ENCODE data around the gene ZFR2. TPM values are rescaled to one million over a fixed set of nuclear protein-coding genes. Genes with fewer than 3 reads are reported as not detected.
A peak's percentile ranks its signal among the peaks of the same experiment; 100 is the strongest.

ZFR2 gene
- total and polyA plus RNA-seq, 10 of the 15 experiments (the other 5 are each of a cell fraction or from before 2014, with no cell fraction given), result 0.18 TPM; not detected in 9

DNA sequence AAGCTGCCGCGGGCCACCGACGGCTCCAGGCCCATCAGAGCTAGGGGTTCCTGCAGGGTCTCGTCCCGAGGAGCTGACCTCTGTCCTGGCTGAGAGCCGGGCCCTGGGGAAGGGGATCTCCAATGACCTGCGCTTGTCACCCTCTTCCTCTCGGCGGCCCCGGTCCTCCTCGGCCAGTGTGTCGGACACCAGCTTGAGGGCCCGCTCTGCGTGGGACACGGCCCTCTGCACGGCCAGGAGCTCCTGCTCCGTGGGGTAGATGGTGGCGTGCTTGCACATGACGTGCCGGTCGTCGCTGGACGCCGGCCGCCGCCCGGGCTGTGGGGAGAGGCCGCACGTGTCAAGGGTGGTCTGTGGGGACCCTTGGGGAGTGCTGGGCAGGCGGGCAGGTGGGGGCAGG is 49.9 kb downstream of the ZFR2 start:
- 66% methylated on average over 31 of the region's 31 CpGs for WGBS (ENCODE audit: insufficient coverage, insufficient replicate concordance, low lambda C conversion rate, missing lambda C conversion rate)
- intact Hi-C loops (cut with micrococcal nuclease; ENCODE audit: unreplicated experiment) (no loop called here), in situ Hi-C loops (cut with MboI) (no loop called here)
- no peaks in the 10 kb centered on the region for H4K20me1 ChIP-seq (ENCODE audit: control insufficient read depth, insufficient read depth)
- H3K4me1 ChIP-seq (ENCODE audit: control insufficient read depth, insufficient read depth, low read length), result no peaks in the 10 kb centered on the region
- H3K79me2 ChIP-seq (ENCODE audit: control insufficient read depth, insufficient read depth, low read length), result no peaks in the 10 kb centered on the region
- ChIA-PET CTCF (interaction anchor here (0.6 to 1.4 kb wide), 3 partner anchors 9 to 62 kb away, joined by 3 to 6 read pairs (median 4); no protein-coding TSS in a partner anchor), RAD21 (ENCODE audit: unreplicated experiment) (no interaction called here), SMC1A (ENCODE audit: uncharacterized antibody, unreplicated experiment) (interaction anchor here (0.8 kb wide), 1 partner anchor 57 kb away, joined by 3 read pairs; the partner anchor contains the start of gene MRPL54), POLR2A (no interaction called here)
- ATAC-seq, result no peak
- H3K27me3 ChIP-seq (replicated peaks in 1 of 2; ENCODE audit: control insufficient read depth in 2 of 2, insufficient read depth in 2 of 2, low read length in 1 of 2), result no peaks in the 10 kb centered on the region
- no peak for DNase-seq (ENCODE audit: low read depth, low spot score)
- no peak overlapping the region for H2AFZ ChIP-seq (ENCODE audit: control insufficient read depth, low read depth, low read length)
- H3K36me3 ChIP-seq (ENCODE audit: control insufficient read depth in 2 of 2, insufficient read depth in 2 of 2, low read length in 1 of 2), result no peaks in the 10 kb centered on the region
- H3K4me2 ChIP-seq (ENCODE audit: control insufficient read depth, insufficient read depth), result no peak overlapping the region
- H3K9me3 ChIP-seq (replicated peaks; ENCODE audit: control insufficient read depth, insufficient read depth, low read length), result no peaks in the 10 kb centered on the region
- H3K4me3 ChIP-seq, result no peak overlapping the region
- H3K9ac ChIP-seq (ENCODE audit: control insufficient read depth, insufficient read depth, low read length), result no peak overlapping the region
- H3K27ac ChIP-seq (ENCODE audit: control insufficient read depth, insufficient read depth), result no peak overlapping the region
- TF ChIP-seq MYB (IDR thresholded peaks at IDR 0.05; ENCODE audit: borderline replicate concordance, low read depth, low read length) (no peak), SREBF1 (IDR thresholded peaks at IDR 0.05; ENCODE audit: low read length) (no peak), BMI1 (IDR thresholded peaks at IDR 0.05; ENCODE audit: borderline replicate concordance) (no peak), TCF3 (IDR thresholded peaks at IDR 0.05; ENCODE audit: borderline replicate concordance, insufficient read depth, low read depth, low read length) (0 out of 2 replicates have a peak, but pooled peaks have one; percentile 10), FOXM1 (IDR thresholded peaks at IDR 0.05; ENCODE audit: low read depth, low read length) (no peak)
- FAIRE-seq, result no peak
- BruUV-seq (replicated peaks), result no TSS peak

DNA sequence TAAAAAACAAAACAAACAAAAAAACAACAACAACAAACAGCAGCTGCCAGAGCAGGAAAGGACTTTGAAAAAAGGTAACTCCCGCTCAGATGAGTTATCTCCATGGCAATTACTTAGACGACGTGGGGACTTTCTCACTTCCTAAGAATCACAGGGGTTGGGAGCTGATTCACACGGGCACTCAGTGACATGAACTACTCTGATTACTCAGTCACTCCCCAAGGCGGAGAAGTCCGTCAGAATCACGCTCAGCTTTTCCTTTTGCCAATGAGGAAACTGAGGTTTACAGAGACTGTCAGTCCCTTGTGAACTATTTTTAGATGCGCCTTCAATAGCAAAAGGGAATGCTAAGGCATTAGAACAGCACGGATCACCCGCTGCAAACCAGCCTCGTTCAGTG is 50.4 kb downstream of the ZFR2 start:
- SMC1A ChIA-PET (ENCODE audit: uncharacterized antibody, unreplicated experiment), result interaction anchor here (0.8 kb wide), 1 partner anchor 56 kb away, joined by 3 read pairs; the partner anchor contains the start of gene MRPL54
- RAD21 ChIA-PET (ENCODE audit: unreplicated experiment), result no interaction called here
- intact Hi-C loops (cut with micrococcal nuclease; ENCODE audit: unreplicated experiment) (no loop called here), in situ Hi-C loops (cut with MboI) (no loop called here)
- no peaks in the 10 kb centered on the region for H3K4me1 ChIP-seq (ENCODE audit: control insufficient read depth, insufficient read depth, low read length)
- H3K79me2 ChIP-seq (ENCODE audit: control insufficient read depth, insufficient read depth, low read length), result no peaks in the 10 kb centered on the region
- no peaks in the 10 kb centered on the region for H3K36me3 ChIP-seq (ENCODE audit: control insufficient read depth in 2 of 2, insufficient read depth in 2 of 2, low read length in 1 of 2)
- 5% methylated on average over 11 of the region's 11 CpGs for WGBS (ENCODE audit: insufficient coverage, insufficient replicate concordance, low lambda C conversion rate, missing lambda C conversion rate)
- H3K27me3 ChIP-seq (replicated peaks in 1 of 2; ENCODE audit: control insufficient read depth in 2 of 2, insufficient read depth in 2 of 2, low read length in 1 of 2), result no peaks in the 10 kb centered on the region
- H3K4me2 ChIP-seq (ENCODE audit: control insufficient read depth, insufficient read depth), result no peak overlapping the region
- H4K20me1 ChIP-seq (ENCODE audit: control insufficient read depth, insufficient read depth), result no peaks in the 10 kb centered on the region
- H3K9me3 ChIP-seq (replicated peaks; ENCODE audit: control insufficient read depth, insufficient read depth, low read length), result no peaks in the 10 kb centered on the region
- H3K27ac ChIP-seq (ENCODE audit: control insufficient read depth, insufficient read depth), result no peak overlapping the region
- no peak overlapping the region for H3K4me3 ChIP-seq
- no TSS peak for BruUV-seq (replicated peaks)
- CTCF ChIA-PET, result interaction anchor here (1.2 to 1.4 kb wide), 2 partner anchors 9 to 61 kb away, joined by 4 to 6 read pairs; no protein-coding TSS in a partner anchor
- H2AFZ ChIP-seq (ENCODE audit: control insufficient read depth, low read depth, low read length), result no peak overlapping the region
- no peak overlapping the region for H3K9ac ChIP-seq (ENCODE audit: control insufficient read depth, insufficient read depth, low read length)
- POLR2A ChIA-PET, result no interaction called here
- ATAC-seq (no peak), FAIRE-seq (no peak), DNase-seq (ENCODE audit: low read depth, low spot score) (no peak)
- TF ChIP-seq, protein P1, sequence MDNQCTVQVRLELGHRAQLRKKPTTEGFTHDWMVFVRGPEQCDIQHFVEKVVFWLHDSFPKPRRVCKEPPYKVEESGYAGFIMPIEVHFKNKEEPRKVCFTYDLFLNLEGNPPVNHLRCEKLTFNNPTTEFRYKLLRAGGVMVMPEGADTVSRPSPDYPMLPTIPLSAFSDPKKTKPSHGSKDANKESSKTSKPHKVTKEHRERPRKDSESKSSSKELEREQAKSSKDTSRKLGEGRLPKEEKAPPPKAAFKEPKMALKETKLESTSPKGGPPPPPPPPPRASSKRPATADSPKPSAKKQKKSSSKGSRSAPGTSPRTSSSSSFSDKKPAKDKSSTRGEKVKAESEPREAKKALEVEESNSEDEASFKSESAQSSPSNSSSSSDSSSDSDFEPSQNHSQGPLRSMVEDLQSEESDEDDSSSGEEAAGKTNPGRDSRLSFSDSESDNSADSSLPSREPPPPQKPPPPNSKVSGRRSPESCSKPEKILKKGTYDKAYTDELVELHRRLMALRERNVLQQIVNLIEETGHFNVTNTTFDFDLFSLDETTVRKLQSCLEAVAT (IDR thresholded peaks at IDR 0.05), result no peak
- TF ChIP-seq ZSCAN29 (IDR thresholded peaks at IDR 0.05), result no peak
- TF ChIP-seq, protein P2, sequence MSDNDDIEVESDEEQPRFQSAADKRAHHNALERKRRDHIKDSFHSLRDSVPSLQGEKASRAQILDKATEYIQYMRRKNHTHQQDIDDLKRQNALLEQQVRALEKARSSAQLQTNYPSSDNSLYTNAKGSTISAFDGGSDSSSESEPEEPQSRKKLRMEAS (IDR thresholded peaks at IDR 0.05; ENCODE audit: low read depth, low read length), result no peak
- no peak for TF ChIP-seq TCF12 (IDR thresholded peaks at IDR 0.05; ENCODE audit: low read depth, low read length)
- TF ChIP-seq POLR2AphosphoS5 (IDR thresholded peaks at IDR 0.05; ENCODE audit: low read length), result no peak
- TF ChIP-seq SMARCA5 (IDR thresholded peaks at IDR 0.05), result no peak
- TF ChIP-seq, protein P3, sequence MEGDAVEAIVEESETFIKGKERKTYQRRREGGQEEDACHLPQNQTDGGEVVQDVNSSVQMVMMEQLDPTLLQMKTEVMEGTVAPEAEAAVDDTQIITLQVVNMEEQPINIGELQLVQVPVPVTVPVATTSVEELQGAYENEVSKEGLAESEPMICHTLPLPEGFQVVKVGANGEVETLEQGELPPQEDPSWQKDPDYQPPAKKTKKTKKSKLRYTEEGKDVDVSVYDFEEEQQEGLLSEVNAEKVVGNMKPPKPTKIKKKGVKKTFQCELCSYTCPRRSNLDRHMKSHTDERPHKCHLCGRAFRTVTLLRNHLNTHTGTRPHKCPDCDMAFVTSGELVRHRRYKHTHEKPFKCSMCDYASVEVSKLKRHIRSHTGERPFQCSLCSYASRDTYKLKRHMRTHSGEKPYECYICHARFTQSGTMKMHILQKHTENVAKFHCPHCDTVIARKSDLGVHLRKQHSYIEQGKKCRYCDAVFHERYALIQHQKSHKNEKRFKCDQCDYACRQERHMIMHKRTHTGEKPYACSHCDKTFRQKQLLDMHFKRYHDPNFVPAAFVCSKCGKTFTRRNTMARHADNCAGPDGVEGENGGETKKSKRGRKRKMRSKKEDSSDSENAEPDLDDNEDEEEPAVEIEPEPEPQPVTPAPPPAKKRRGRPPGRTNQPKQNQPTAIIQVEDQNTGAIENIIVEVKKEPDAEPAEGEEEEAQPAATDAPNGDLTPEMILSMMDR (IDR thresholded peaks at IDR 0.05 in 2 of 3, conservative IDR thresholded peaks at IDR 0.05 in 1 of 3; ENCODE audit: control insufficient read depth in 2 of 3, extremely low read depth in 1 of 3, insufficient read depth in 1 of 3, low read depth in 3 of 3, low read length in 3 of 3), result no peak
- TF ChIP-seq NFYA (IDR thresholded peaks at IDR 0.05; ENCODE audit: borderline replicate concordance, low read depth, low read length), result no peak
- TF ChIP-seq YBX1 (IDR thresholded peaks at IDR 0.05), result no peak
- no peak for TF ChIP-seq POLR2A (IDR thresholded peaks at IDR 0.05; ENCODE audit: low read depth, low read length)
- TF ChIP-seq JUNB (IDR thresholded peaks at IDR 0.05), result no peak
- TF ChIP-seq KAT2A (conservative IDR thresholded peaks at IDR 0.05; ENCODE audit: control insufficient read depth, low read depth, low read length), result no peak
